ENCODE data around the gene SUPT3H.

SUPT3H gene

GRCh38 chr6:44965708-44966107, 412.0 kb downstream of the SUPT3H start:
- TF ChIP-seq CTCF (IDR thresholded peaks at IDR 0.05; ENCODE audit: low read depth, low read length, missing control alignments) = no peak
- in situ Hi-C loops (cut with HindIII; ENCODE audit: low sequenced_read_pairs) = no loop called here
- no peak overlapping the region for H3K4me3 ChIP-seq (ENCODE audit: low read depth, low read length)
- no peak for DNase-seq (ENCODE audit: low read depth)

- H3K4me3 ChIP-seq (ENCODE audit: low read depth, low read length) = no peak overlapping the region
- DNase-seq (ENCODE audit: low read depth) = no peak
- no peak for TF ChIP-seq CTCF (IDR thresholded peaks at IDR 0.05; ENCODE audit: low read depth, low read length, missing control alignments)
- in situ Hi-C loops (cut with HindIII; ENCODE audit: low sequenced_read_pairs) = no loop called here
Observed at GRCh38 chr6:44960898-44961297, 416.8 kb downstream of the SUPT3H start.

- in situ Hi-C loops (cut with HindIII; ENCODE audit: low sequenced_read_pairs) = no loop called here
- TF ChIP-seq CTCF (IDR thresholded peaks at IDR 0.05; ENCODE audit: low read depth, low read length, missing control alignments) = no peak
- DNase-seq (ENCODE audit: low read depth) = no peak
- H3K4me3 ChIP-seq (ENCODE audit: low read depth, low read length) = no peak overlapping the region
Observed at GRCh38 chr6:44959651-44960050, 418.1 kb downstream of the SUPT3H start.

GRCh38 chr6:44957156-44957555, 420.6 kb downstream of the SUPT3H start:
- TF ChIP-seq CTCF (IDR thresholded peaks at IDR 0.05; ENCODE audit: low read depth, low read length, missing control alignments) = no peak
- in situ Hi-C loops (cut with HindIII; ENCODE audit: low sequenced_read_pairs) = no loop called here
- H3K4me3 ChIP-seq (ENCODE audit: low read depth, low read length) = no peak overlapping the region
- DNase-seq (ENCODE audit: low read depth) = no peak

GRCh38 chr6:44956396-44956795, 421.3 kb downstream of the SUPT3H start:
- in situ Hi-C loops (cut with HindIII; ENCODE audit: low sequenced_read_pairs) = no loop called here
- H3K4me3 ChIP-seq (ENCODE audit: low read depth, low read length) = no peak overlapping the region
- TF ChIP-seq CTCF (IDR thresholded peaks at IDR 0.05; ENCODE audit: low read depth, low read length, missing control alignments) = no peak
- no peak for DNase-seq (ENCODE audit: low read depth)

- DNase-seq (ENCODE audit: low read depth) = no peak
- in situ Hi-C loops (cut with HindIII; ENCODE audit: low sequenced_read_pairs) = no loop called here
- no peak for TF ChIP-seq CTCF (IDR thresholded peaks at IDR 0.05; ENCODE audit: low read depth, low read length, missing control alignments)
- H3K4me3 ChIP-seq (ENCODE audit: low read depth, low read length) = no peak overlapping the region
Observed at GRCh38 chr6:44955145-44955544, 422.6 kb downstream of the SUPT3H start.

- TF ChIP-seq CTCF (IDR thresholded peaks at IDR 0.05; ENCODE audit: low read depth, low read length, missing control alignments) = no peak
- no peak overlapping the region for H3K4me3 ChIP-seq (ENCODE audit: low read depth, low read length)
- DNase-seq (ENCODE audit: low read depth) = no peak
- in situ Hi-C loops (cut with HindIII; ENCODE audit: low sequenced_read_pairs) = no loop called here
Observed at GRCh38 chr6:44954281-44954680, 423.5 kb downstream of the SUPT3H start.

All from astrocyte of the cerebellum (primary cell).